ENCODE results near the gene CXCL13.
"Not testable (repeated sequence)": the region's sequence is repeated elsewhere in the genome, so short reads cannot be mapped to it uniquely, and the experiment has no call there.

The CXCL13 gene

DNA sequence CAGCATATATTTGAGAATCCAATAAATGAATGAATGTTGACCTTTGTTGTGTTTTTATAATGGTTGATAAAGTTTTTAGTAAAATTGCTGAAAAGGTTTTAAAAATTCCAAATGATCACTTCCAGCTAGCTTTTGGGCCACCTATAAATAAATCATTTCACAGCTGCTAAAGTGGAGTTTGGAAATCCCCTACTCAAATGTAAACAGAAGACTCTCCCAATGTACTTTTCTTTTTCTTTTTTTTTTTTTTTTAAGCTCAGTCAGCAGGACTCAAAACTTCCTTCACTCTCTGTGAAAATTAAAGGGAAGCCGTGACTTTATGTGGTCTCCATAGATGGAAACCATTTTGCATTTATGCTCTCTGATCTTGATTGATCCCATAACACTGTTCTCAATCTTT lies 45.2 kb downstream of the CXCL13 start:
- no peak for TF ChIP-seq CTCF (IDR thresholded peaks at IDR 0.05; ENCODE audit: low read depth, low read length)
- DNase-seq (ENCODE audit: low read depth, low spot score) = no peak
- in situ Hi-C loops (cut with HindIII; ENCODE audit: low sequenced_read_pairs) = no loop called here
- no peak overlapping the region for H3K4me3 ChIP-seq (ENCODE audit: low read depth, low read length)

GRCh38 chr4:77651820-77652219 lies 46.2 kb downstream of the CXCL13 start:
- TF ChIP-seq CTCF (IDR thresholded peaks at IDR 0.05; ENCODE audit: low read depth, low read length) = no peak
- no peak overlapping the region for H3K4me3 ChIP-seq (ENCODE audit: low read depth, low read length)
- no peak for DNase-seq (ENCODE audit: low read depth, low spot score)
- in situ Hi-C loops (cut with HindIII; ENCODE audit: low sequenced_read_pairs) = no loop called here

DNA sequence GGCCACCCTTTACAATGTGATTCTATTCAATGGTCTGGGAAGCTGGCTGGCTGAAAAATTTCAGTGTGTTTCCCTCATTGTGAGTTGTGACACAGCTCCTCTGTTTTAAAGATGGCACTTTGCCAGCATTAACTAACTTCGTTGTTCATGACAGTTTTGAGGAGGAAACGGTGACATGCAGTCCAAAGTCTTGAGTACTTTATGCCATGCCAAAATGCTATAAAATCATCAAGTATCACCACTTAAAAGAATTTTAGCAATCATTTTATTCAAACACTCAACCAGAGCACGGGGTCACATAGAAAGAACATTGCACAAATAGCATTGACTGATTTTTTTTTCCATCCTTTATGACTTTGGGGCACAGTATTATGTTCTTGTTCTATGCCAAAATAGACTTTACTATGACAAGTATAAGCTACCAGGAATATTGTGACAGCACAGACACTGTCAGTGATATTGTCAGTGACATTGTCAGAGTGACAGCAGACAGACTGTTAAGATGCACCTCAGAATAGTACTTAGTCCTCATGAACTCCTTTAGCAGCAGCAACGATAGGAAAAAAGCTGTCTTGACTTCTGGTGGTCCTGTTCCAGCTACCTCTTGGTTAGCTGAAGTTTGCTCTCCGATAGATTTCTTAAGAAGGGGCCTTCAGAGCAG lies 46.7 kb downstream of the CXCL13 start:
- DNase-seq (ENCODE audit: low read depth, low spot score) = no peak
- TF ChIP-seq CTCF (IDR thresholded peaks at IDR 0.05; ENCODE audit: low read depth, low read length) = no peak
- H3K4me3 ChIP-seq (ENCODE audit: low read depth, low read length) = no peak overlapping the region
- in situ Hi-C loops (cut with HindIII; ENCODE audit: low sequenced_read_pairs) = no loop called here

DNA sequence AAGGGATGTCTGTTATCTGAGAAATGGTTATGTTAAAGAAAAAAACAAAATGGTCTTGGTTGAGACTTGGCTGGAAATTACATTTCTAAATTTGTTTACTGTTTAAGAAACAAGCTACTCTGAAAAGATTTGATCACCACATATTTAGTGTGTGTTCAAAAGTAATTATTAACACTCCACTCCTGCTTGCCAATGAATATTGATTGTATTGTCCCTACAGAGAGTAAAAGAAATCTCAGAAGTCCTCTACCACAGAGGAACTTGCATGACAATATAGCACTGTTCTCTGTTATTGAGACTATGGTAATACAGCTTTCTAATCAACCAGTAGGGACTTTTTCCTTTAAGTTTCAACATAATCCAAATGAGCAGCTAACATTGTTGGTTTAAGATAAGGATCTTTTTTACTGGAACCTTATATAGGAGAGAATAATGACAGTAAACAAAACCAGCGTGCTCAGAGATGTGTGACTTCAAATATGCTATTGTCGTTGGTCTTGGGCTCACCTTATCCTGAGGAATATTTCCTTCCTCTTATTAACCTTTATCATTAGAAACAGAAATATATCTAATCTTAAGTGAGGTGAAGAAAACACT lies 47.6 kb downstream of the CXCL13 start:
- H3K4me3 ChIP-seq (ENCODE audit: low read depth, low read length) = no peak overlapping the region
- TF ChIP-seq CTCF (IDR thresholded peaks at IDR 0.05; ENCODE audit: low read depth, low read length) = no peak
- DNase-seq (ENCODE audit: low read depth, low spot score) = no peak
- in situ Hi-C loops (cut with HindIII; ENCODE audit: low sequenced_read_pairs) = no loop called here

DNA sequence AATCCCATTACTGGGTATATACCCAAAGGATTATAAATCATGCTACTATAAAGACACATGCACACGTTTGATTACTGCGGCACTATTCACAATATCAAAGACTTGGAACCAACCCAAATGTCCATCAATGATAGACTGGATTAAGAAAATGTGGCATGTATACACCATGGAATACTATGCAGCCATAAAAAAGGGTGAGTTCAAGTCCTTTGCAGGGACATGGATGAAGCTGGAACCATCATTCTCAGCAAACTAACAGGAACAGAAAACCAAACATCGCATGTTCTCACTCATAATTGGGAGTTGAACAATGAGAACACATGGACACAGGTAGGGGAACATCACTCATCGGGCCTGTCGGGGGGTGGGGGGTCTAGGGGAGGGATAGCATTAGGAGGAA lies 54.7 kb downstream of the CXCL13 start:
- H3K4me3 ChIP-seq (ENCODE audit: low read depth, low read length); DNase-seq (ENCODE audit: low read depth, low spot score); in situ Hi-C loops (cut with HindIII; ENCODE audit: low sequenced_read_pairs): not testable (repeated sequence)

Data from astrocyte of the spinal cord (primary cell).